GM10248 (cell line): ENCODE data around the gene FGF14.

Experiments used
- CTCF ChIA-PET: fragments of 300-600 bp; sonication (Branson Sonifier 250); formaldehyde crosslinking; extraction: SDS; loops from one replicate; lab custom pipeline; 2021; ENCODE audit warnings: antibody characterized with exemption; lab: Yijun Ruan, JAX
- POLR2A ChIA-PET: fragments of 350-650 bp; sonication (Branson Sonifier 250); formaldehyde crosslinking; extraction: SDS; loops from one replicate; lab custom pipeline; 2020; ENCODE audit warnings: antibody characterized with exemption; lab: Yijun Ruan, JAX
- DNase-seq: peaks from one replicate; pipeline ENCODE4 v3.0.0; 2012; ENCODE audit errors: extremely low spot score
- TF ChIP-seq, protein P1 (sequence below): IDR thresholded peaks from 2 replicates; pipeline ENCODE4 v1.5.1; 2012; ENCODE audit warnings: mild to moderate bottlenecking, low read depth; ENCODE audit errors: extremely low read depth, missing control alignments, control extremely low read depth

FGF14 gene

DNA sequence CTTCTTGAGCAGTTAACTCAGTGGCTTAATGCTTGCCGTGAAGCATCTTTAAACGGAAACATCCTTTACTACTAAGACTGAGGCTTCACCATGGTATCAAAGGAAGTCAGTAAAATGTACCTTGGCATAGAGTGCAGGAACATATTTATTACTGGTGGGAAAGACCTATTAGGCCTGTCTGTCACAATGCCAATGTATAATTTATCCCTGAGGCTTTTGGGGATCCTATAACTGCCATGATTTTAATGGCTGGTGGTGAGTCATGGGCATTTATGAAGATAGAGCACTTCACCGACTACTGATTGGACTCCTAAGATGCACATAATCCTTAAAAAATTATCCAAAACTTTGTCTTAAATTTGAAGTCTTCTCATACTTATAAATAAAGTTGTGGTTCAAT is 79.6 kb downstream of the FGF14 start:
- ChIA-PET POLR2A (no interaction called here), CTCF (interaction anchor here (1.7 kb wide), 1 partner anchor 10 kb away, joined by 8 read pairs; no protein-coding TSS in a partner anchor)
- DNase-seq = no peak
- TF ChIP-seq, protein P1, sequence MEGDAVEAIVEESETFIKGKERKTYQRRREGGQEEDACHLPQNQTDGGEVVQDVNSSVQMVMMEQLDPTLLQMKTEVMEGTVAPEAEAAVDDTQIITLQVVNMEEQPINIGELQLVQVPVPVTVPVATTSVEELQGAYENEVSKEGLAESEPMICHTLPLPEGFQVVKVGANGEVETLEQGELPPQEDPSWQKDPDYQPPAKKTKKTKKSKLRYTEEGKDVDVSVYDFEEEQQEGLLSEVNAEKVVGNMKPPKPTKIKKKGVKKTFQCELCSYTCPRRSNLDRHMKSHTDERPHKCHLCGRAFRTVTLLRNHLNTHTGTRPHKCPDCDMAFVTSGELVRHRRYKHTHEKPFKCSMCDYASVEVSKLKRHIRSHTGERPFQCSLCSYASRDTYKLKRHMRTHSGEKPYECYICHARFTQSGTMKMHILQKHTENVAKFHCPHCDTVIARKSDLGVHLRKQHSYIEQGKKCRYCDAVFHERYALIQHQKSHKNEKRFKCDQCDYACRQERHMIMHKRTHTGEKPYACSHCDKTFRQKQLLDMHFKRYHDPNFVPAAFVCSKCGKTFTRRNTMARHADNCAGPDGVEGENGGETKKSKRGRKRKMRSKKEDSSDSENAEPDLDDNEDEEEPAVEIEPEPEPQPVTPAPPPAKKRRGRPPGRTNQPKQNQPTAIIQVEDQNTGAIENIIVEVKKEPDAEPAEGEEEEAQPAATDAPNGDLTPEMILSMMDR = no peak

DNA sequence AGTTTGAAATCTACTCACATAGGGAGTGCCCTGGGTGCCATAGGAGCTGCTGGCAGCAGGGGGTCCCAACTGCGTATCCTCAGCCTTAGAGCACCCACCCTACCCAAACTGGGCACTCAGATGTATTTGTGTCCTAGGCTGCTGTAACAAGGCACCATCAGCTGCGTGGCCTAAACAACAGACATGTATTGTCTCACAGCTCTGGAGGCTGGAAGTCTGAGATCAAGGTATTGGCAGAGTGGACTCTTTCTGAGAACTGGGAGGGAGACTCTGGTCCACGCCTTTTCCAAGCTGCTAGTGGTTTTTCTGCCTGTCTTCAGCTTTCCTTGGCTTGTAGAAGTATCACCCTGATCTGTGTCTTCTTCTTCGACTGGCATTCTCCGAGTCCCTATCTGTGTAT is 83.6 kb downstream of the FGF14 start:
- TF ChIP-seq, protein P1 = no peak
- CTCF ChIA-PET = no interaction called here
- POLR2A ChIA-PET = no interaction called here
- DNase-seq = no peak

DNA sequence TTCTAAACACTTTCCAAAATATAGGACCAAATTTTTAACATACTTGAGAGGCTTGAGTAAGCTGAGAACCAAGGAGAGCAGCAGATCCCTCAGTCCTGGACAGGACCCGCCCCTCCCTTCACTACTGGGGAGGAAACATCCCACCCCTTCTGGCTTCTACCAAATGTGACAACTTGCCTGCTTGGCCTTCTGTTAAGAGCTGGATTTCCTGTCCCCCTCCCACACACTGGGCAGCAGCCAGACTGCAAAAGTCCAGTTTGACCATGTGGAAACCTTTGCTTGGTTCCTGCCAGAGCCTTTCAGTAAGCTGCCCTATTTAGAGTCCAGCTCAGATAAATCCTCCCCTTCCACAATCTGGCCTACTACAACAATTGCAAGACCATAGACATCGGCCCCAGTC is 84.3 kb downstream of the FGF14 start:
- no peak for DNase-seq
- POLR2A ChIA-PET = no interaction called here
- CTCF ChIA-PET = interaction anchor here (2.0 kb wide), 1 partner anchor 26 kb away, joined by 5 read pairs; no protein-coding TSS in a partner anchor
- TF ChIP-seq, protein P1 = no peak

DNA sequence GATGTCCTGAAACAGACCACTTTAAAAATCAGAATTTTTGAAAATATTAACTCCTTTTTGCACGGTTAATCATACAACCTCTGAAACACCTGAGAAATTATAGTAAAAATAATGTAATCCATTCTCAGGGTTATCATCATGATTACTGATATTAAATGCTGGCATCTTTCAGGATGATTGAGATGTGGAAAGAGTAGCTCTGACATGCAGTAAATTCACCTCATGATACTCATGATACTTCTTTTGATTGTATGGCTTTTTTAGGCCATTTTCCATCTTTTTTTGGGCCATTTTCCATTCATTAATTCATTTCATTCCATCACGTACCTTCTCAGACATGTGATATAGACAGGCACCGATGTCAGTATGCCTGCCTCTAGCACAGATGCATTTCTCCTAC is 85.1 kb downstream of the FGF14 start:
- ChIA-PET POLR2A (no interaction called here), CTCF (interaction anchor here (2.0 kb wide), 1 partner anchor 27 kb away, joined by 5 read pairs; no protein-coding TSS in a partner anchor)
- no peak for DNase-seq
- TF ChIP-seq, protein P1 = no peak

DNA sequence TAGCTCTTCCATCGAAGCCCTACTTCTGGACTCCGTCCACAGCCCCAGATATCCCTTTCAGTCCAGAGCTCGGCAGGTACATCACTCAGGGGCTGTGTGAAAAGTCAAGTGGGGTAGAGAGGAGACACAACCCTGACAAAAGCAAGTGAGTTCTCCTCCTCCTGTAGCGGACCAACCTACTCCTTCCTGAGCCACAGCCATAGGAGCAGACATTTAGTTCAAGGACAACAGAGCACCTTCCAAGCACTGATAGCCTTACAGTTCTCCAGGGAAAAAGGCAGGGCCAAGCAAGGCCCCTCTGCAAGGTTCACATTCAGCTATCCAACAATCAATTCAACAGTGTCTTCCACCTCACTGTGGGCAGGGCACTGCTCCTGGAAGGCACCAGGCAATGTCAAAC is 89.0 kb downstream of the FGF14 start:
- ChIA-PET CTCF (interaction anchor here (1.2 to 1.3 kb wide), 2 partner anchors 14 to 21 kb away, joined by 3 read pairs; no protein-coding TSS in a partner anchor), POLR2A (no interaction called here)
- DNase-seq = no peak
- TF ChIP-seq, protein P1 = no peak

DNA sequence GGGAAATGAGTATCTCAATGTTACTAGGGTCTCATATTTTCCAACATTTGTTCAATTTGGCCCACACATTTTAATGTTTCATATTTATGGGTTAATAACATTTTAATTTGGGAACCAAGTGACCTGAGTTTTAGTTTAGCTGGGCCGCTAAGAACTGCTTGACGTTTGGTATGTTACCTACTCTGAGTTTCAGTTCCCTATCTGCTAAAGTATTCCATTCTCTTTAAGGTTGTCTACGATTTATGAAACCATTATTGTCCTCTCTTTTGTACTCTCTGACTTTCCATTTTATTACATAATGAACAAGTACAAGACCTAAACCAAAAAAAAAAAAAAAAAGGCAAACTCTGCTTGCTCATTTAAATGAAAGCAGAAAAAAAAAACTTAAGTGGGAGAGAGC is 89.9 kb downstream of the FGF14 start:
- peak; percentile 6 for DNase-seq
- POLR2A ChIA-PET = no interaction called here
- CTCF ChIA-PET = interaction anchor here (0.5 to 1.2 kb wide), 2 partner anchors 14 to 21 kb away, joined by 3 read pairs; no protein-coding TSS in a partner anchor

More for the DNA sequence above, 89.9 kb downstream of the FGF14 start:
- TF ChIP-seq, protein P1 = no peak
